Stimulated activated CD4-positive, alpha-beta T cell treated with anti-CD3 and anti-CD28 coated beads, Interleukin-1b, Interleukin-23, amount 100 ng/mL, for 48 hours (primary cell): ENCODE measurements around the gene PDCD7.

Experiments used
- DNase-seq: peaks from one replicate; pipeline ENCODE4 v3.0.0-alpha.2; 2020

PDCD7 gene

DNA sequence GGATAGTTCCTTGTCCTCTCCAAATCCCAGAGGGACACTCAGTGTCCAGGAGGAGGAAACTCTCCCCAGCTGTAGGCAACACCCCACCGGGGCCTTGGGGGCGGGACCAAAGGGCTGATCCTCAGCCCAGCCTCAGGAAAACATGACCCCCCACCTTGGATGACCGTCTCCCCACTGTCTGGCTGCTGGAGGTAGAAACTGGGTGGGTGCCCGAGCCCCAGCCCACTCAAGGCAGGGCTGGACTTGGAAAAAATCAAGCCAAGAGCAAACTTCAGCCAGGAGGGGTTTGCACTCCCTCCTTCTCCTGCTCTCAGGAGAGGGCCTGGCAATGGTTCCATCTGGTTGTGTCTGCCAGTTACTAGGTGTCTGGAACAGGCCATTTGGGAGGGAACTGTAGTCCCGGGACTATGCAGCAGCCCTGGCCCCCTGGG, 62.2 kb downstream of the PDCD7 start:
- DNase-seq: no peak

DNA sequence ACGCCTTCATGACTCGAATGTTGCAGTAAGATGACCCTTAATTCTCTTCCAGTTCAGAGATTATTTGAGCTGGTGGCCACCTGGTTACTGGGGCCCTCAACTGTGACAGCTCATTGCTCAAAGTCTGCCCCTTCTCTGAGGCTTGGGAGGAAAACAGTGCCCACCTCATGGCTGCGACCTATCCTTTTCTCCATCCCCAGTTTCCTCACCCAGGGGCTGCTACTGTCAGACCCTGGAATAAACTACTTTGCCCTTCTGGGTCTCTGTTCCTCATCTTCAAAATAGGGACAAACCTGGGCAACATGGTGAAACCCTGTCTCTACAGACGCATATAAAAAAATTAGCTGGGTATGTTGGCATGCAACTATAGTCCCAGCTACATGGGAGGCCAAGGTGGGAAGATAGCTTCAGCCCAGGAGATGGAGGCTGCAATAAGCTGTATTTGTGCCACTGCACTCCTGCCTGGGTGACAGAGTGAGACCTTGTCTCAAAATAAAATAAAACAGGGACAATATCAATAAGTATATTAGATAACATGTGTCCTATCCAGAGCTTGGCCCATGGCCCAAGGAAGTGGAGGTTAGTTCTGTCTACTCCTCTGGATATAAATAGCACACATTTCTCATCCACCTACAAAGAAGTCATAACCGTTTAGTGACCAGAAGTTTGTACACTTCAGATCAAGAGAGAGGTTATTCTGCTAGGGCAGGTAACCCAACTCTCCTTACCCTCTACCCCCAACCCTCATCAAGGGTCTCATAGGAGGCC, 63.6 kb downstream of the PDCD7 start:
- DNase-seq: no peak

DNA sequence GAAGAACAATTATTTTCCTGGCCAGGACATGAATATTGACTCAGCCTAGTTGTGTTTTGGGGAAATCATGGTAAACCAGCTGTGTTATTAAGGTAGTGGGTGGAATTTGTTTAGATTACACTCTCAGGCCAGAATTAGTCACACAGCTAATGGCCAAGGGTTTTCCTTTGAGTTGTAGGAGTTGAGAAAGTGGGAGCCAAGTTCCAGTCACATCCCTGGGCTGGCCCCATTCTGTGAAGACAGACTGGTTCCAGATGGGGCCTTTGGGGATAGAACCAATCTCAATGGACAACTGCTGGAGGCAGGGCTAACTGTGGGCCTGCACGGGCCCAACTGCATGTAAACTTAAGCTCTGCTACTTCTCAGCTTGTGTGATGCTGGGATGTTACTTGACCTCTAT, 64.4 kb downstream of the PDCD7 start:
- DNase-seq: no peak

DNA sequence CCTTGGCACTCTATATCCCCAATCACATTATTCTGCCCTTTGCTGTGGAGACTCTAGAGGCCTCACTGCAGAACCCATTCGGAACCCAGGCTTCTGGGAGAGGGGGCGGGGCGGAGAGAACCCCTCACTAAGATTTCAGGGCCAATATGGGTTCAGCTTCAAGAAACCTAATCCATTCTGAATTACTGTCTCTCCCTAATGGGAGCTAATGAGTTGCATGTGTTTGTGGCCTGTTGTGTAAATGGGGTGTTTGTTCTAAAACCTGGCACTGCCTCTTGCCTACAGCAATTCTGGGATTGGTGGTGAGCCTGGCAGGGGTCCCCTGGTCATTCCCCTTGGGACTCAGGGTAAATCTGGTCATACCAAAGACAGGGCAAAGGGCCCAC, 65.2 kb downstream of the PDCD7 start:
- no peak for DNase-seq

DNA sequence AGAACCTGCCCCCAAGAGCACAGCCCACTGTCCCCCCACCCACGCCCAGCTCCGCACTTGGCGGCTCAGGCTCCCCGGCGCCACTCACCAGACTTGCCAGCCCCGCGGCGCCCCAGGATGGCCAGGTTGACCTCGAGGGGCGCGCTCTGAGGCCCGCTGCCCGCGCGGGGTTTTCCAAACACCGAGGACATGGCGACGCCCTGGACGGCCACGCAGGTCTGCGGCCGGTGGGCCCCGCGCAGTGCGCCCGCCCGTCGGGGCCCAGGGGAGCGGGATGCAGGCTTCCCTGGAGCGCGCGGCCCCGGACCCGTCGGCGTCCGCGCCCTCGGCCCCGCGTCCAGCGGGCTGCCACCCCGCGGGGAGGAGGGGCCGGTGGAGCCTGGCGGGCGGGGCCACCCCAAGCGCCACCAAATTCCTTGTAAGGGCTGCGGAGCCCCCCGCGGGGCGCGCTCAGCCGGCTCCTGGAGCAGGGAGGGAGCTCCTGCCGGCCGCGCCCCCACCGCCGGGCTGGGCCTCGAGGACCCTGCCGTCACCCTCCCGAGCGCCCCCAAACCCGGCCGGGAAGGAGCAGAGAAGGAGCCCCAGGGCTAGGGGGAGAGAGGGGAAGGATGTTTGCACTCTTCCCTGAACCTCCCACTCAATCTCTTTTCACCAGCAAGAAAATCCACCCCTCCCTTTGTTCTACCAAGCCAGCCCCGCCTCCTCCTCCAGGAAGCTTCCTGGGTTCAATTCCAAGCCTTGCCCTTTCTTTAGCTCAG, 65.8 kb downstream of the PDCD7 start, which contains the start of gene RASL12:
RASL12 (minus strand) TSS at position 347 of the 758 bp plus-strand sequence; CDS start at position 191, 156 bp downstream.
- DNase-seq: no peak
